OCI-LY7 (cell line): ENCODE measurements around the gene ST6GAL1.

Experiments used
- CTCF ChIP-seq: fragments of 200-600 bp; sonication (generic); conservative IDR thresholded peaks from 2 replicates; pipeline ENCODE4 v1.5.1; 2014; ENCODE audit warnings: mild to moderate bottlenecking, antibody characterized with exemption, low read length, moderate library complexity, mixed read lengths
- EZH2phosphoT487 ChIP-seq: fragments of 200-600 bp; sonication (generic); IDR thresholded peaks from 2 replicates; pipeline ENCODE4 v1.6.1; 2018; ENCODE audit warnings: low read depth, borderline replicate concordance, mild to moderate bottlenecking, mixed run types, antibody characterized with exemption, low read length, moderate library complexity, mixed read lengths

- TF ChIP-seq CTCF (no peak), EZH2phosphoT487 (no peak)
Observed at GRCh38 chr3:186997473-186997939, 67.2 kb downstream of the ST6GAL1 start.
